DMS79 (cell line): Measurements from ENCODE around the gene AMFR.

Source experiments
- DNase-seq: peaks from one replicate; lab custom pipeline; 2025; lab: John Stamatoyannopoulos, UW

AMFR gene

GRCh38 chr16:56330476-56330875 is 94.9 kb downstream of the AMFR start:
- no peak for DNase-seq

GRCh38 chr16:56329887-56330286 is 95.5 kb downstream of the AMFR start:
- no peak for DNase-seq

DNA sequence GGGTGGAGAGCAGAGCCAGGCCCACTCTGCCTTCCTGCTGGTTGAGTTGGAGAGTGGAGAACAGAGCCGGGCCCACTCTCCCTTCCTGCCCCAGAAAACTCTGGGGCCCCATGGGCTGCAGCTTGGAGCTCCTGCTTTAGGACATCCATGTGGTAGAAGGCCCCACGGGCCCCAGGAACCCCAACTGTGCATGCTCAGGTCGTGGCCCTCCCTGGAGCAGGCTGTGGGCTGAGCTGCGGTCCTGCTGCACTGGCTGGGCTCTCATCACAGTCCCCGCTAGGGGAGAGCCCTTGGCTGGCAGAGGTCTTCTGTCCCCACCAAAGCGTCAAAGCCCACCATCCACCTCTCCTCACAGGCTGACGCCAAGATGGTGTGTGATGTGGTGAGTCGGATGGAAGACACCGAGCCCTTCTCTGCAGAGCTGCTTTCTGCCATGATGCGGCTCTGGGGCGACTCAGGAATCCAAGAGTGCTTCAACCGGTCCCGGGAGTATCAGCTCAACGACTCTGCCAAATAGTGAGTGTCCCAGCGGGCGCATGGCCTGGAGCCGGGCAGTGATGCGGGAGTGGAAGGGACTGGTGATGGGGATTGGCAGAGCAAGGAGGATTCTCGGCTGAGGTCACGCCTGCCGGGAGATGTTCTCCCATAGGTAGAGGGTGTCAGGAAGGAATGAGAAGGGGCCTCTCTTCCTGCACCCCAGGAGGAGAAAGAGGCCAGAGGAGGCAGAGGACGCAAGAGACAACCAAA is 96.9 kb downstream of the AMFR start:
- DNase-seq: no peak

DNA sequence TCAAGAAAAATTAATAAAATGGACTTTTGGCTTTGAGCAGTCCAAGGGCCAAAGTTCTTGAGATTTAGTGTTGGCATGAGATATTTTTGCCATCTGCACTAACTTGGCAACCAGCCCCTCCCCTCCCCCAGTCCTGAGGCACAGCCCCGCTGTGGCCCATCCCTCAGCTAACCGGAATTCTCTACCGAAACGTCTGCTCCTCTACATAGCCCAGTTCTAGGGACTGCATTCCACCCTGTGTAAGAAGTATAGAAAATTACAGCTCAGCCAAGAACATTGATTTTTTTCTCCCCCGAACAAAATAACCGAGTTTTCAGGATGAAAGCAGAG is 97.5 kb downstream of the AMFR start:
- no peak for DNase-seq

GRCh38 chr16:56327071-56327928 is 98.0 kb downstream of the AMFR start:
- no peak for DNase-seq

DNA sequence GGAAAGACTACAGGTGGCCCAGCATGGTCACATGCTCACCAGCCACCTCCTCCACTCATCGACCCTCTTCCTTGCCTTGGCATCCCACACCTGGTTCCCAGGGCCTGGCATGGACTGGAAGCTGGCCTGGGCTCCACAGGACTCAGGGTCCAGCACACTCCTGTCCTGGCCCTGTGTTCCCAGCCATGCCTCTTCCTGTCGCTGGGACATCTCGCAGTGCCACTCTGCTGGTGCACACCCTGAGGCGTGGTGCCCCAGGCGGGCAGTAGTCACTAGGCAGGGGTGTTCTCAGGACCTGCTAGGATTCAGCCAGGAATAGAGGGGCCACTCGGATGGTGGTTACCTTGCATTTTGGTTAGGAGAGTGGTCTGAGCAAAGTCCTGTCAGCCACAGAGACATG is 99.4 kb downstream of the AMFR start:
- no peak for DNase-seq

- no peak for DNase-seq
Observed at GRCh38 chr16:56324406-56324805, 100.9 kb downstream of the AMFR start.

DNA sequence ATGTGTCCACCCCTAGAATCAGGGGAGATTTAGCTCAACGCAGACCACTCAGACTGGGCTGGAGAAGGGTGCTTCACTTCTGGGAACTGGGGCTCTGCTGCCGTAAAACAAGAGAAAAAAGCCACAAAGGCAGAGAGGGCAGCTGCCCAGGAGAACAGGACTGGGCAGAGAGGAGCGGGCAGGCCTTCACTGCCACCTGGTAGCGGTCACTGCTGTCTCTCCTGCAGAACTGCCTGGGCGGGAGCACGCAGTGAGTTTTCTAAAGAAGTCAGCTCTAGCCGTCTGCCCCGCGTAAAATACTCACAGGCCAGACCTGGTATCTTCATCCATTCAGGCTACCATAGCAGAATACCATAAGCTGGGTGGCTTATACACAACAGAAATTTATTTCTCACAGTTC is 103.8 kb downstream of the AMFR start:
- DNase-seq: no peak

DNA sequence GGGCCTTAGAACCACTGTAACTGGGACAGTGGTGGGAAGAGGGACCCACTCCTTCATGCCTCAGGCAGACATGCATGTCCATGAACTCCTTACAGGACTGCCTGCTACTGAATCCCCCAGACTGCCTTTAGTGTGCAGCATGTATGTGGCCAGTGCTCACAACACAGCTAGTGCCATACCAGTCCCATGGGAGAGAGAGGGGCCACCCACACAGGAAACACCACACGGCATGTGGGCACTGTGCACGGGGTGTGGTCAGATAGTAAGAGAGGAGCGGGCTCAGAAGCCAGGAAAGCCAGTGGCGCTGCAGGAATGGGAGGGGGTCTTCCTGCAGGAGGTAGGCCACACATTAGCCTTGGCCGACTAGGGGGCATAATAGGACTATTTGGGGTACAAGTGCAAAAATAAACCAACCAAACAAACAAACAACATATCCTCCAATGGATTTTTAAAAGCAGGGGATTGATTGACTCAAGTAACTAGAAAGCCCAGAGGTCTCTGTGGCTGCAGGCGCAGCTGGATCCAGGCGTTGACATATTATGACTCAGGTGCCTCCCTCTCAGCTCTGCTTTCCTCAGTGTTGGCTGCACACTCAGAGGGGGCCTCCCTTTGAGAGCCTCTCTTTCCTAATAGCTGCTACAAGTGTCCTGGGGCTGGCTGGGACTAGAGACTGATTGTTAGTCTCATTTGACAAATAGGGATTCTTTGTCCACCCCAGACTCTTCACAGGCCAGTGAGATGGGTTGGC is 104.4 kb downstream of the AMFR start:
- no peak for DNase-seq

DNA sequence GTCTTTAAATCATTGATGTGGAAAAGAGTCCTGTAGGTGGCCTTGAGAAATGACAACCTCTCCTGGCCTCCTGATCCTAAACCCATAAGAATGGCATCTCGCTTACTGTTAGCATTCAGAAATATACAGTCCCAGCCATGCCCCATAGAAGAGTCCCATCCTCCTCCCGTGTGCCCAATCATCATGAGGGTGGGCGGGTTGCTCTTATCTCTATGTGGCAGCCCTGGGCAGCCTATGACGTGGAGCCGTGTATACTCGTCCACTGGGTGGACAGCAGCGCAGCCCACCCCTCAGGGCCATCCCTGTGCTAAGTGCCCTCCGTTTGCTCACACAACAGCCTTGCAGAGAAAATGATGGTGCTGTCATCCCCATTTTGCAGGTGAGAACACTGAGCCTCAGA is 105.3 kb downstream of the AMFR start:
- DNase-seq: no peak

- DNase-seq: no peak
Observed at GRCh38 chr16:56319376-56319775, 106.0 kb downstream of the AMFR start.

- DNase-seq: no peak
Observed at GRCh38 chr16:56318827-56319140, 106.6 kb downstream of the AMFR start.

GRCh38 chr16:56317998-56318826 is 107.1 kb downstream of the AMFR start:
- no peak for DNase-seq

DNA sequence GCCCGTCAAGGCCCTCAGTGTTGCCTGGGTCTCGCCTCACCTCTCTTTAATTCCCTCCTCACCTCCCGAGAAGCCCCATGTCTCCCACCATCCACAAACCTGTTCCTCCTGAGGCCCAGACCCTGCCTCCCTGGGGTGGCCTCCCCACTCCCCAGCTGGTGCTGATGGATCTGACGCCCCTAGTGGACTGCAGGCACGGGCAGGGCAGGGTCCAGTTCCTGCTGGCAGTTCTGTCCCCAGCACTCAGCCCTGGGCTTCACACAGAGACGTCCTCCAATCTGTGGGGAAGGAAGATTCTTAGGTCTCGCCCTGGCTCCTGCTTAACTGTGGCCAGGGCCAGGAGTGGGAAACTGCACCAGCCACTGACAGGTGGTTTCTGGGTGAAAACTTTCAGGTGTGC is 108.8 kb downstream of the AMFR start:
- no peak for DNase-seq

DNA sequence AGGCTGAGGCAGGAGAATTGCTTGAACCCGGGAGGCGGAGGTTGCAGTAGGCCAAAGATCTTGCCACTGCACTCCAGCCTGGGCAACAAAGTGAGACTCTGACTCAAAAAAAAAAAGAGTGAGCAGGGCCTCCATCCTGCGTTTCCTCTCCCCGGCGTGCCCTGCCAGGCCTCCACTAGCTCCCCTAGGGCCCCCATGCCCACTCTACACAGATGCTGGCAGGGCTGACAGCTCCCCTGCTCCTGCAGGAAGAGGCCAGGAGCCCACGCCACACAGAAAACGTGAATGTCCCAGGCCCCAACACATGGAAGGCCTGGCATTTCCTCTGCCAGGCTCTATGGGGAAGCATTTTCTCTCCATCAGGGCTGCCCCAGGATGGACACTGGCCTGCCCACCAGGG is 109.4 kb downstream of the AMFR start:
- no peak for DNase-seq

DNA sequence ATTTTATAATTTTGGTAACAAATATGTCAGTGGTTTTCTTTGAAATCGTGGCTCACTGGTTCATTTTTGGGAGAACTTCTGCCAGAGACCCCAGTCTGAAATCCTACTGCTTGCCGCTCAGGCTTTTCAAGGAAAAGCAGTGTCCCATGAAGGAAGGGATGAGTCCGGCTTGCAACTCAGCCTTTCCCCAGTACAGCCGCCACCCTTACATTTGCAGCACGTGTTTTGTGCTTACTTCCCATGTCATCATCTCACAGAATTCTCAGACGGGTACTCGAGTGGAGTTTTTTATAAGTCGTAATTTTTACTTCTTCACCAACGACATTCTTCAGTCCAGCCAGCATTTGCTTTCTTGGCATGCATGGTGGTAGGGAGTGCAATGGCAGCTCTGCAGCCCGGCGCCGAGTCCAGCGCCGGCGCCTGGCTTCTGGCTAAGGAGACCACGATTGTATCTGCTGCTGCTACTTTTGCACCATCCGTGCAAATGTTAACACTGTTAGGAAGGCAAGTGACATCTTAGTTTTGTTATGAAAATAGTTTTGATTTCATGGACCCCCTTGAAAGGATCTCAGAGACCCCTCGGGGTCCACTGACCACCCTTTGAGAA is 111.0 kb downstream of the AMFR start:
- DNase-seq: no peak

- DNase-seq: no peak
Observed at GRCh38 chr16:56312556-56312955, 112.8 kb downstream of the AMFR start.

DNA sequence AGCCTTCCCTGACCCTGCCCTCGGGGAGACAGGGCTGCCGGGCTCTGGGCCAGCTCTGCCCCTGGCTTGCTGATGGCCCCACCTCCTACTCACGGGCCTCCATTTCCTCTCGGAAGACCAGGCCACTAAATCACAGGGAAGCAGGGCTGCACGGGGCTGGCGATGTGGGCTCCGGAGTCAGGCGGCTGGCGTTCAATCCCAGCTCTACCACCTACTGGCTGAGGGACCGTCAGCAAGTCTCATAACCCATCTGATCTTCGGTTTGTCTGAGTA is 113.4 kb downstream of the AMFR start:
- no peak for DNase-seq
